Thymus (tissue), 11 donors: ENCODE data around the gene COA4. TPM values are rescaled to one million over a fixed set of nuclear protein-coding genes. Genes with fewer than 3 reads are reported as not detected.

Source experiments
- DNase-seq, 9 donors: peaks; one replicate each; pipeline ENCODE4 v3.0.0-alpha.2; 2013; ENCODE audit warnings: low spot score in 9 of 9, low read depth in 6 of 9, missing footprints in 1 of 9
- H3K27ac ChIP-seq, 2 donors: one replicate each; pipeline ENCODE4 v1.5.1; 2013; ENCODE audit warnings: control low read depth in 1 of 2, low read depth in 1 of 2, low read length in 1 of 2, mild to moderate bottlenecking in 1 of 2, moderate library complexity in 1 of 2
- H3K27me3 ChIP-seq, 2 donors: one replicate each; pipeline ENCODE4 v1.5.1; 2013; ENCODE audit warnings: low read length in 1 of 2; ENCODE audit not compliant: control insufficient read depth in 2 of 2, insufficient read depth in 1 of 2
- H3K36me3 ChIP-seq, 2 donors: one replicate each; pipeline ENCODE4 v1.5.1; 2013; ENCODE audit warnings: low read length in 1 of 2, mild to moderate bottlenecking in 1 of 2, moderate library complexity in 1 of 2; ENCODE audit not compliant: control insufficient read depth in 2 of 2, insufficient read depth in 2 of 2
- H3K4me1 ChIP-seq, 2 donors: one replicate each; pipeline ENCODE4 v1.5.1; 2013; ENCODE audit warnings: low read length in 2 of 2; ENCODE audit not compliant: control insufficient read depth in 2 of 2, insufficient read depth in 2 of 2
- H3K4me3 ChIP-seq, 2 donors: one replicate each; pipeline ENCODE4 v1.5.1; 2013; ENCODE audit warnings: low read length in 2 of 2, control low read depth in 1 of 2, mild to moderate bottlenecking in 1 of 2
- H3K9me3 ChIP-seq, 2 donors: one replicate each; pipeline ENCODE4 v1.5.1; 2013; ENCODE audit warnings: low read length in 1 of 2, mild to moderate bottlenecking in 1 of 2; ENCODE audit not compliant: control insufficient read depth in 2 of 2, insufficient read depth in 1 of 2
- WGBS: extraction: QIAGEN DNeasy Blood & Tissue Kit; methylation state at CpG from one replicate; pipeline ENCODE4 v1.1.7; 2013; 5-methylcytosine and 5-hydroxymethylcytosine counted together
- polyA plus RNA-seq: library from polyadenylated mRNA; stranded (reverse); fragments of 200-250 nt; gene quantifications from one replicate; pipeline ENCODE4 v1.2.3, GENCODE V29; 2013
- total RNA-seq: library from RNA; stranded (reverse); fragments of 120-200 nt; gene quantifications from one replicate; pipeline ENCODE4 v1.2.4, GENCODE V29; 2013
- donor health status: healthy.

The COA4 gene
- total and polyA plus RNA-seq, 2 donors = 58.3 to 60.5 TPM

- Histone ChIP-seq H3K27ac (no peak overlapping the region), H3K4me3 (peak overlapping the region in 1 of 2 donors; percentile 71)
- WGBS = 100% methylated on average over 1 of the region's 1 CpG
Observed at GRCh38 chr11:73875380-73875779, 1.3 kb downstream of the COA4 start.

GRCh38 chr11:73872749-73873357 is 3.8 kb downstream of the COA4 start:
- Histone ChIP-seq H3K36me3 (peaks cover 23 to 49% of the 10 kb centered on the region in 2 donors), H3K4me3 (no peak overlapping the region), H3K27me3 (no peaks in the 10 kb centered on the region), H3K4me1 (peaks cover 9 to 17% of the 10 kb centered on the region in 2 donors), H3K9me3 (no peaks in the 10 kb centered on the region), H3K27ac (no peak overlapping the region)
- no peak for DNase-seq
- WGBS = 98% methylated on average over 9 of the region's 9 CpGs

More at GRCh38 chr11:73875380-73875779, 1.3 kb downstream of the COA4 start:
- Histone ChIP-seq H3K27me3 (no peaks in the 10 kb centered on the region), H3K9me3 (no peaks in the 10 kb centered on the region), H3K4me1 (peaks cover 9 to 17% of the 10 kb centered on the region in 2 donors), H3K36me3 (peaks cover 17 to 39% of the 10 kb centered on the region in 2 donors)
- no peak for DNase-seq

- Histone ChIP-seq H3K9me3 (no peaks in the 10 kb centered on the region), H3K4me3 (no peak overlapping the region), H3K27ac (no peak overlapping the region), H3K27me3 (no peaks in the 10 kb centered on the region), H3K36me3 (peaks cover 28 to 54% of the 10 kb centered on the region in 2 donors), H3K4me1 (no peaks in the 10 kb centered on the region)
- DNase-seq = no peak
- 96% methylated on average over 3 of the region's 3 CpGs for WGBS
Observed at GRCh38 chr11:73870261-73870660, 6.4 kb downstream of the COA4 start.

- Histone ChIP-seq H3K27ac (no peak overlapping the region), H3K9me3 (no peaks in the 10 kb centered on the region), H3K4me3 (no peak overlapping the region), H3K27me3 (no peaks in the 10 kb centered on the region), H3K4me1 (no peaks in the 10 kb centered on the region), H3K36me3 (peaks cover 30 to 51% of the 10 kb centered on the region in 2 donors)
- DNase-seq = no peak
- WGBS = 100% methylated on average over 1 of the region's 1 CpG
Observed at GRCh38 chr11:73869332-73869949, 7.2 kb downstream of the COA4 start.

- Histone ChIP-seq H3K27me3 (no peaks in the 10 kb centered on the region), H3K9me3 (no peaks in the 10 kb centered on the region), H3K4me1 (no peaks in the 10 kb centered on the region), H3K27ac (no peak overlapping the region), H3K36me3 (peaks cover 38 to 43% of the 10 kb centered on the region in 2 donors), H3K4me3 (no peak overlapping the region)
- DNase-seq = no peak
- 92% methylated on average over 2 of the region's 2 CpGs for WGBS
Observed at GRCh38 chr11:73866586-73866996, 10.1 kb downstream of the COA4 start.

GRCh38 chr11:73866095-73866579 is 10.5 kb downstream of the COA4 start:
- H3K4me3 ChIP-seq = no peak overlapping the region
- DNase-seq = no peak
- peaks cover 35 to 40% of the 10 kb centered on the region in 2 donors for H3K36me3 ChIP-seq
- H3K4me1 ChIP-seq = no peaks in the 10 kb centered on the region
- no peaks in the 10 kb centered on the region for H3K9me3 ChIP-seq
- no peak overlapping the region for H3K27ac ChIP-seq
- 97% methylated on average over 5 of the region's 5 CpGs for WGBS
- H3K27me3 ChIP-seq = no peaks in the 10 kb centered on the region

- H3K4me3 ChIP-seq = no peak overlapping the region
- H3K27ac ChIP-seq = no peak overlapping the region
- H3K9me3 ChIP-seq = no peaks in the 10 kb centered on the region
- peaks cover 24 to 32% of the 10 kb centered on the region in 2 donors for H3K36me3 ChIP-seq
- WGBS = 93% methylated on average over 4 of the region's 4 CpGs
- DNase-seq = no peak
- H3K27me3 ChIP-seq = no peaks in the 10 kb centered on the region
- H3K4me1 ChIP-seq = no peaks in the 10 kb centered on the region
Observed at GRCh38 chr11:73862986-73863385, 13.7 kb downstream of the COA4 start.

- Histone ChIP-seq H3K27ac (no peak overlapping the region), H3K4me1 (no peaks in the 10 kb centered on the region), H3K4me3 (no peak overlapping the region), H3K27me3 (no peaks in the 10 kb centered on the region), H3K9me3 (no peaks in the 10 kb centered on the region), H3K36me3 (peaks cover 19 to 26% of the 10 kb centered on the region in 2 donors)
- 93% methylated on average over 2 of the region's 2 CpGs for WGBS
- DNase-seq = no peak
Observed at GRCh38 chr11:73860202-73860601, 16.4 kb downstream of the COA4 start.

- Histone ChIP-seq H3K4me3 (no peak overlapping the region), H3K36me3 (peaks cover 14 to 24% of the 10 kb centered on the region in 2 donors), H3K9me3 (no peaks in the 10 kb centered on the region), H3K27ac (no peak overlapping the region), H3K4me1 (no peaks in the 10 kb centered on the region), H3K27me3 (no peaks in the 10 kb centered on the region)
- no peak for DNase-seq
- WGBS = 97% methylated on average over 2 of the region's 2 CpGs
Observed at GRCh38 chr11:73859671-73860070, 17.0 kb downstream of the COA4 start.
